Karpas-422 (cell line): Measurements from ENCODE around the gene NKD1. TPM values are rescaled to one million over a fixed set of nuclear protein-coding genes. Genes with fewer than 3 reads are reported as not detected.

Experiments
- DNase-seq: peaks from one replicate; pipeline ENCODE4 v3.0.0-alpha.2; 2015
- H2AFZ ChIP-seq: fragments of 200-600 bp; sonication (generic); 2 replicates; pipeline ENCODE4 v1.6.1; 2014; ENCODE audit warnings: antibody characterized with exemption, low read length, mixed read lengths
- H3K27ac ChIP-seq: fragments of 200-600 bp; sonication (generic); 2 replicates; pipeline ENCODE4 v1.5.1; 2014; ENCODE audit warnings: mild to moderate bottlenecking, low read length, moderate library complexity
- H3K27me3 ChIP-seq: fragments of 200-600 bp; sonication (generic); 2 replicates; pipeline ENCODE4 v1.6.1; 2014; ENCODE audit warnings: low read length, mixed read lengths
- H3K36me3 ChIP-seq: fragments of 200-600 bp; sonication (generic); 2 replicates; pipeline ENCODE4 v1.6.1; 2014; ENCODE audit warnings: low read length, mixed read lengths; ENCODE audit not compliant: insufficient read depth
- H3K4me1 ChIP-seq: fragments of 200-600 bp; sonication (generic); 2 replicates; pipeline ENCODE4 v1.6.1; 2014; ENCODE audit warnings: mild to moderate bottlenecking, low read length, mixed read lengths
- H3K4me2 ChIP-seq: fragments of 200-600 bp; sonication (generic); 2 replicates; pipeline ENCODE4 v1.6.1; 2014; ENCODE audit warnings: low read length, low read depth, mild to moderate bottlenecking; ENCODE audit not compliant: poor library complexity, severe bottlenecking
- H3K4me3 ChIP-seq: fragments of 200-600 bp; sonication (generic); 2 replicates; pipeline ENCODE4 v1.5.1; 2014; ENCODE audit warnings: mild to moderate bottlenecking, antibody characterized with exemption, low read length, mixed read lengths
- H3K79me2 ChIP-seq: fragments of 200-600 bp; sonication (generic); 2 replicates; pipeline ENCODE4 v1.6.1; 2014; ENCODE audit warnings: mild to moderate bottlenecking, low read length, mixed read lengths
- H3K9ac ChIP-seq: fragments of 200-600 bp; sonication (generic); 2 replicates; pipeline ENCODE4 v1.6.0; 2014; ENCODE audit warnings: low read length
- H3K9me2 ChIP-seq: fragments of 200-600 bp; sonication (generic), shearing (Covaris generic); replicated peaks from 2 replicates; pipeline ENCODE4 v1.6.0; 2014; ENCODE audit warnings: mild to moderate bottlenecking, low read length, moderate library complexity; ENCODE audit not compliant: insufficient read depth
- H3K9me3 ChIP-seq: fragments of 300-700, 200-600 bp; sonication (generic); 2 replicates; pipeline ENCODE4 v1.6.1; 2014; ENCODE audit warnings: low read length, mixed read lengths
- H4K20me1 ChIP-seq: fragments of 200-600 bp; sonication (generic); 2 replicates; pipeline ENCODE4 v1.6.1; 2014; ENCODE audit warnings: mild to moderate bottlenecking, antibody characterized with exemption, low read length, low read depth; ENCODE audit not compliant: insufficient read depth
- total RNA-seq: library from RNA; depleted of rRNA; stranded (reverse); fragments of >200 nt; shearing (Covaris generic); gene quantifications from 2 replicates; pipeline ENCODE4 v1.2.3, GENCODE V29; 2014; ENCODE audit warnings: low replicate concordance

The NKD1 gene
- total RNA-seq, 1 experiment from 2014 or later = not detected

DNA sequence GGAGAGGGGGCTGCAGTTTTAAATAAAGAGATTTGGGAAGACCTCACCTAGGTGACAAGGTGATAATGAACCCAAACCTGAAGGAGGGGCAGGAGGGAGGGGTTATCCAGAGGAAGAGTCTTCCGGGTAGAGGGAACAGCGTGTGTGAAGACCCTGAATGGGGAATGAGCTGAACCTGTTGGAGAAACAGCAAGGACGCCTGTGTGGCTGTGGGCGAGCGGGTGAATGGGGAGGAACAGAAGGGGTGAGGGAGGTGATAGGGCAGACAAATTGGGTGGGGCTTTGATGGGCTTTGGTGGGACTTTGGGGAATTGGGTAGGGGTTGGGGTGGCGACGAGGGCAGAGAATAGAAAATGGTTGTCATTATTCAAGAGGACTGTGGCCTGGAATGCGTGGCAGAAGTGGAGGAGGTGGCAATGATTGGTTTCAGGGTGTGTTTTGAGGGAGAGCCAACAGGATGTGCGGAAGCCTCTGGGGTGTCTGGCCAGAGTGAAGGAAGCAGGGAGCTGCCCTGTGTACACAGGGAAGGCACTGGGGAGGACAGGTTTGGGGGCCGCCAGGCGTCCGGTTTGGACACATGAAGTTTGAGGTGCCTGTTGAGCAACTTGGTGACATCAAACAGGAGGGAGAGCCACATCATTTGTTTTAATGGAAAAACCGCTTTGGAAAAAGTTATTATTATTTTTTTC, 48.7 kb downstream of the NKD1 start:
- no peak overlapping the region for H3K9ac ChIP-seq
- no peaks in the 10 kb centered on the region for H4K20me1 ChIP-seq
- no peaks in the 10 kb centered on the region for H3K27me3 ChIP-seq
- no peaks in the 10 kb centered on the region for H3K79me2 ChIP-seq
- no peaks in the 10 kb centered on the region for H3K36me3 ChIP-seq
- no peaks in the 10 kb centered on the region for H3K9me2 ChIP-seq
- H2AFZ ChIP-seq = no peak overlapping the region
- no peak overlapping the region for H3K27ac ChIP-seq
- H3K4me1 ChIP-seq = no peaks in the 10 kb centered on the region
- no peak overlapping the region for H3K4me2 ChIP-seq
- no peak for DNase-seq
- no peak overlapping the region for H3K4me3 ChIP-seq
- no peaks in the 10 kb centered on the region for H3K9me3 ChIP-seq

DNA sequence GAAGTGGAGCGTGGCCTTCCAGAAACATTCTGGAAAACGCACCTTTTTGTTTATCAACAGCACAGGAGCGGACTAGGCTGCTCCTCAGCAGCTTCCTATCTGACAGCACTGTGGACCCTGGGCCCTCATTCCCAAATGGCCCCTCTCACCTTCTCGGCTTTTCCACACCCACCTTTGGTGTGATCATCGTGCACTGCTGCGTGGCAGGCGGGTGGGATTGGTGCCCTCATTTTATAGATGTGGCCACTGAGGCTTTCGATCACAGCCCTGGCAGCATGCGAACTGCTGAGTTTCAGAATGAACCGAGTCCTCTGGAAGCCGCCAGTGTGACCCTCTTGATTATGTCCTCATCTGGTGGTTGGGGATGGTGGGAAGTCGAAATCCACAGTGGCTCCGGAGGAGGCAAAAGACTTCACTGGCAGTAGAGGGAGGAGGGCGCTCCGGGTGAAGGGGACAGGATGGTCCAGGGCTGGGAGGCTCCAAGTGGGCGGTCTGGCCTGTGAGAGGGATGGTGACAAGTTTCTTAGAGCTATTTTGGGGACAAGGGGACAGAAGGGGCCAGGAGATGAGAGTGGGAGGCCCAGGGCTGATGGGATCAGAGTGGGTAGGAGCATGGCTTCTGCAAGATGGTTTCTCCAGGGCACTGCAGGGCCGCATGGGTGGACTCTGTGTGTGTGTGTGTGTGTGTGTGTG, 49.5 kb downstream of the NKD1 start:
- Histone ChIP-seq H4K20me1 (no peaks in the 10 kb centered on the region), H3K79me2 (no peaks in the 10 kb centered on the region), H3K9me2 (no peaks in the 10 kb centered on the region), H3K4me1 (no peaks in the 10 kb centered on the region), H3K9me3 (no peaks in the 10 kb centered on the region), H3K4me2 (no peak overlapping the region), H3K27ac (no peak overlapping the region), H3K4me3 (no peak overlapping the region), H3K27me3 (no peaks in the 10 kb centered on the region), H3K9ac (no peak overlapping the region), H3K36me3 (no peaks in the 10 kb centered on the region), H2AFZ (no peak overlapping the region)
- no peak for DNase-seq

DNA sequence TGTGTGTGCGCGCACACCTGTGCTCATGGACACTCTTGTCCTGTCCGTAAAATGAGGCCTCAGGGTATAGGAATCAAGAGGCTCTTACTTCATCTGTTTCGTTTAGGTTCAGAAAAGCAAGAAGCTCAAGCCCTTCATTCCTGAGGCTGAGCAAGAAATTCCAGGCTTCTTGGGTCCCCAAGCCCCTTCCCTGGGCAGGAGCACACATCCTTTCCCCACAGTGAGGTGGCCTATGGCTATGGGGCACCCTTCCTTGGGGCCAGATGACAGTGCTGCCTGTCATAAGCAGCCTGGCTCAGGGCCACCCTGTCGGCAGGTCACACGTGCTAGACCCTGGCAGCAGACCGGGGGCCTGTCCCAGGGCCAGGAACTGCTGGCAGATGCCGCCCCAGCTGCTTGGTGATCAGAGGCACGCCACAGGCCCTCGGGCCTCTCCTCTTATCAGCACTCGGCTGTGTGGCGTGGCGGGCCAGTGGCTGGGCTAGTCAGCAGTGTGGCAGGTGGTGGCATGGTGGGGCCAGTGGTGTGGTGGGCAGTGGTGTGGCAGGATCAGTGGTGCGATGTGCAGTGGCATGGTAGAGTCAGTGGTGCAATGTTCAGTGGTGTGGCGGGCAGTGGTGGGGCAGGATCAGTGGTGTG, 50.2 kb downstream of the NKD1 start:
- Histone ChIP-seq H3K4me2 (no peak overlapping the region), H3K27ac (no peak overlapping the region), H3K4me1 (no peaks in the 10 kb centered on the region), H3K9me3 (no peaks in the 10 kb centered on the region), H3K36me3 (no peaks in the 10 kb centered on the region), H4K20me1 (no peaks in the 10 kb centered on the region), H2AFZ (no peak overlapping the region), H3K9me2 (no peaks in the 10 kb centered on the region), H3K4me3 (no peak overlapping the region), H3K79me2 (no peaks in the 10 kb centered on the region), H3K9ac (no peak overlapping the region), H3K27me3 (no peaks in the 10 kb centered on the region)
- no peak for DNase-seq

DNA sequence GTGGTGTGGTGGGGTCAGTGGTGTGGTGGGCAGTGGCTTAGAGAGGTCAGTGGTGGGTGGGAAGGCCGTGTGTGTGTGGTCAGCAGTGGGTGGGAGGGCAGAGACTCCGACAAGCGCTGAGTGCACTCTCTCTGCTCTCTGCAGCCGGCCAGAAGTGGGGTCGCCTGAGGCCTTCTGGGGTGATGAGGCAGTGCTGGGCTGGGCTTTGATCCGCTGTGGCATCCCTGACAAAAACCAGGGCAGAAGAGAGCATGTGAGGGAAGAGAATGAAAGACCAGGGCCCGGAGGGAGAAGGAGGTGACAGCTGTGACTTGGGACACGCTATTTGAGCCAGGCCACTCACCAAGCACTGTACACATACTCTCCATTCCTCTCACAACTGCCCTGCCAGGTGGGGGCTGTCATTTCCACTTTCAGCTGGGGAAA, 50.8 kb downstream of the NKD1 start:
- Histone ChIP-seq H3K4me1 (no peaks in the 10 kb centered on the region), H3K9me3 (no peaks in the 10 kb centered on the region), H3K36me3 (no peaks in the 10 kb centered on the region), H3K9ac (no peak overlapping the region), H3K79me2 (no peaks in the 10 kb centered on the region), H3K27ac (no peak overlapping the region), H3K27me3 (no peaks in the 10 kb centered on the region), H3K4me3 (no peak overlapping the region), H2AFZ (no peak overlapping the region), H4K20me1 (no peaks in the 10 kb centered on the region), H3K4me2 (no peak overlapping the region), H3K9me2 (no peaks in the 10 kb centered on the region)
- no peak for DNase-seq

DNA sequence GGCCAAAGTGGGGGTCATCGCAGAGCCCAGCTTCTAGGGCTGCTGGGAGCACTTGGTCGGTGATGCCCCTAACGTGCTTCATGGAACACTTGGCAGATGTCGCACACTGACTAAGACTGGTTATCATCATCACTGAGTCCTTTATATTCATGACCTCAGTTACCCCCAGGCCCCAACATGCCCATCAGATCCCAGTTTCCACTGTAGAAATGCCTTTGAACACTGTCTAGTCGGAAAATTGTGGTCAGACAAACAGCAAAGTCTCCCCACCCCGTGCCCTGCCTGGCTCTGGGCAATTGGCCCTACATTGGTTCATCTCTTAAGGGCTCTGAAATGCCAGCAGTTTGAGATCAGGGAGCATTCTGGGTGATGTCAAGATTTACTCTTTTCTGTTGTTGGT, 51.3 kb downstream of the NKD1 start:
- no peak overlapping the region for H3K27ac ChIP-seq
- DNase-seq = no peak
- no peaks in the 10 kb centered on the region for H3K36me3 ChIP-seq
- H3K9me2 ChIP-seq = no peaks in the 10 kb centered on the region
- H3K79me2 ChIP-seq = no peaks in the 10 kb centered on the region
- no peak overlapping the region for H2AFZ ChIP-seq
- H3K4me1 ChIP-seq = no peaks in the 10 kb centered on the region
- H3K4me2 ChIP-seq = no peak overlapping the region
- no peak overlapping the region for H3K4me3 ChIP-seq
- no peaks in the 10 kb centered on the region for H4K20me1 ChIP-seq
- H3K9ac ChIP-seq = no peak overlapping the region
- H3K27me3 ChIP-seq = no peaks in the 10 kb centered on the region
- no peaks in the 10 kb centered on the region for H3K9me3 ChIP-seq

DNA sequence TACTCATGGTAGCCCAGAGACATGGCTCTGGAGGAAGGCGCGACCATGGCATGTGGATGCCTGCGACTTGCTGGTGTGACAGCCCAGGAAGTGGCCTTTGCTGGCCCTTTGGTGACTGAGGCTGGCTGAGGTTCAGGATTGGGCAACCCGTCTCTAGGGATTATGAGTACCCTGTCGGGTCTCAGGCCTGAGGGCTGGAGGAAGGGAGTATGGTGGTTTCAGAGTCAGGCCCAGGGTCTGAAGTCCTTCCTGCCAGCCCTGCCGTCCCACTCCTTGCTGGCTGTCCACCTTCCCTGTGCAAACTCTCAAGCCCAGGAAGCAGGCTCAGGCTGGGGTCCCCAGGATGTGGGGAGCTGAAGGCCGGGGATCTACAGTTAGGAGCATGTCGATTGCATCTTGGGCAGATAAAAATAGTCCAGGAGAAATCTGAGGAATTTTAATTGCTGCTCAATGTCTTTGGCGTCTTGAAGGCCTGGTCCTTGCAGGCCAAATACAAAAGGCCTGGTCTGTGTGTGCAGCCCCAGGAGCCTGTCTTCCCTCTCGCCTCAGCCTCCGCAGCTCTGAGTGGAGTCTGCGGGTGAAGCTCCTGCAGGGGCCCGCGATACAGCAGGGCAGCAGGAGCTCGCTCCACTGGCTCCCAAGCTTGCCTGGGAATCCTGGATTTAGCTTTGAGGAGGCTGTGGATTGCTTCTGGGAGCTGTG, 52.5 kb downstream of the NKD1 start:
- H3K4me1 ChIP-seq = no peaks in the 10 kb centered on the region
- H3K9ac ChIP-seq = no peak overlapping the region
- H3K9me3 ChIP-seq = no peaks in the 10 kb centered on the region
- no peak overlapping the region for H3K4me2 ChIP-seq
- no peaks in the 10 kb centered on the region for H3K79me2 ChIP-seq
- no peak for DNase-seq
- no peaks in the 10 kb centered on the region for H3K27me3 ChIP-seq
- H3K36me3 ChIP-seq = no peaks in the 10 kb centered on the region
- H2AFZ ChIP-seq = no peak overlapping the region
- H3K4me3 ChIP-seq = no peak overlapping the region
- H3K9me2 ChIP-seq = no peaks in the 10 kb centered on the region
- no peaks in the 10 kb centered on the region for H4K20me1 ChIP-seq
- H3K27ac ChIP-seq = no peak overlapping the region

DNA sequence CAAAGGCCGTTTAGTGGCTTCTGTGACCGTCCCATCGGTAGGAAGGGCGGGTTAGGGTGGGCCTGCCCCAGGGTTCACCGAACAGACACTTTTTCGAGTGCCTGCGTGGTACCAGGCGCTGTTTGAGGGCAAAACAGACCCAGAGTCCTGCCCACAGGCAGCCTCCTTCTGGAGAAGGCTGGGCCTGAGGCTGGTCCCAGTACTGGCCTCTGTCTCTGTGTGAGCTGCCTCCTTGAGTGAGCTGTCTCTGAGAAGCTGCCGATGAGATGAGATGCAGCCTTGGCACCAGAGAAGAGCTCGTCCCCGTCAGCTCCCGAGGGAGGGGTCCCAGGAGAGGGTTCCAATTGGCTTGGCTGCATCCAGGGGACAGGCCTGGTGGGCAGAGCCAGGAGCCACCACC, 53.1 kb downstream of the NKD1 start:
- no peaks in the 10 kb centered on the region for H3K27me3 ChIP-seq
- no peak for DNase-seq
- no peak overlapping the region for H2AFZ ChIP-seq
- H3K9me2 ChIP-seq = no peaks in the 10 kb centered on the region
- H3K27ac ChIP-seq = no peak overlapping the region
- no peak overlapping the region for H3K9ac ChIP-seq
- no peaks in the 10 kb centered on the region for H3K79me2 ChIP-seq
- no peaks in the 10 kb centered on the region for H4K20me1 ChIP-seq
- H3K4me3 ChIP-seq = no peak overlapping the region
- no peaks in the 10 kb centered on the region for H3K9me3 ChIP-seq
- H3K4me2 ChIP-seq = no peak overlapping the region
- H3K36me3 ChIP-seq = no peaks in the 10 kb centered on the region
- H3K4me1 ChIP-seq = no peaks in the 10 kb centered on the region

DNA sequence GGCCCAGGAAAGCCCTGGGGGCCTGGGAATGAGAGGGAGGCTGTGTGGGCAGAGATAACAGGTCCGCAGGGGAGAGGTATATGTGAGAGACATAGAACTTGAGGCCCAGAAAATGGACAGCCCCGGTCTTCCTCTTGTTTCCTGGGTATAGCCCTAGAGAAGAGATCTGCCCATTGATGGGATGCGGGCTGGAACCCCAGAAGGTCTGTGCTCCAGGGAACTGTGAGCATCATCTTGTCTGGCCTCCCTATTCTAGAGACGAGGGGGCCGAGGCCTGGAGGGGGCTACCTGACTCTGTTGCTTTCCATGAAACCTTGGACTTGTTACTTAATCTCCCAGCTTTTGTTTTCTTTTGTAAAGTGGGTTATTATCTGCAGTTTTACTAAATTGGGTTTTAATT, 53.9 kb downstream of the NKD1 start:
- Histone ChIP-seq H4K20me1 (no peaks in the 10 kb centered on the region), H3K36me3 (no peaks in the 10 kb centered on the region), H3K9me3 (no peaks in the 10 kb centered on the region), H3K4me3 (no peak overlapping the region), H3K27ac (no peak overlapping the region), H3K79me2 (no peaks in the 10 kb centered on the region), H3K9me2 (no peaks in the 10 kb centered on the region), H3K27me3 (no peaks in the 10 kb centered on the region), H3K9ac (no peak overlapping the region), H2AFZ (no peak overlapping the region), H3K4me2 (no peak overlapping the region), H3K4me1 (no peaks in the 10 kb centered on the region)
- no peak for DNase-seq
